Astrocyte of the cerebellum (primary cell): ENCODE data around the gene PDSS2.
"Not testable (repeated sequence)": the region's sequence is repeated elsewhere in the genome, so short reads cannot be mapped to it uniquely, and the experiment has no call there.

Experiments
- DNase-seq: peaks from one replicate; pipeline ENCODE4 v3.0.0-alpha.2; 2011; ENCODE audit warnings: low read depth
- H3K4me3 ChIP-seq: 2 replicates; pipeline ENCODE4 v1.5.1; 2011; ENCODE audit warnings: mild to moderate bottlenecking, low read depth, low read length, moderate library complexity
- in situ Hi-C: cut with HindIII; loops from 2 replicates; pipeline ENCODE4 v1.10.0; 2017; ENCODE audit warnings: low sequenced_read_pairs
- TF ChIP-seq, protein P1 (sequence below): IDR thresholded peaks from 2 replicates; pipeline ENCODE4 v1.5.1; 2012; ENCODE audit warnings: low read length, low read depth, moderate library complexity, mild to moderate bottlenecking; ENCODE audit errors: missing control alignments

PDSS2 gene

GRCh38 chr6:107290491-107290890 is 168.9 kb downstream of the PDSS2 start:
- in situ Hi-C loops: no loop called here
- DNase-seq: no peak

GRCh38 chr6:107289258-107289657 is 170.1 kb downstream of the PDSS2 start:
- H3K4me3 ChIP-seq, in situ Hi-C loops, DNase-seq: not testable (repeated sequence)

More at GRCh38 chr6:107290491-107290890, 168.9 kb downstream of the PDSS2 start:
- TF ChIP-seq, protein P1, sequence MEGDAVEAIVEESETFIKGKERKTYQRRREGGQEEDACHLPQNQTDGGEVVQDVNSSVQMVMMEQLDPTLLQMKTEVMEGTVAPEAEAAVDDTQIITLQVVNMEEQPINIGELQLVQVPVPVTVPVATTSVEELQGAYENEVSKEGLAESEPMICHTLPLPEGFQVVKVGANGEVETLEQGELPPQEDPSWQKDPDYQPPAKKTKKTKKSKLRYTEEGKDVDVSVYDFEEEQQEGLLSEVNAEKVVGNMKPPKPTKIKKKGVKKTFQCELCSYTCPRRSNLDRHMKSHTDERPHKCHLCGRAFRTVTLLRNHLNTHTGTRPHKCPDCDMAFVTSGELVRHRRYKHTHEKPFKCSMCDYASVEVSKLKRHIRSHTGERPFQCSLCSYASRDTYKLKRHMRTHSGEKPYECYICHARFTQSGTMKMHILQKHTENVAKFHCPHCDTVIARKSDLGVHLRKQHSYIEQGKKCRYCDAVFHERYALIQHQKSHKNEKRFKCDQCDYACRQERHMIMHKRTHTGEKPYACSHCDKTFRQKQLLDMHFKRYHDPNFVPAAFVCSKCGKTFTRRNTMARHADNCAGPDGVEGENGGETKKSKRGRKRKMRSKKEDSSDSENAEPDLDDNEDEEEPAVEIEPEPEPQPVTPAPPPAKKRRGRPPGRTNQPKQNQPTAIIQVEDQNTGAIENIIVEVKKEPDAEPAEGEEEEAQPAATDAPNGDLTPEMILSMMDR: no peak
- H3K4me3 ChIP-seq: no peak overlapping the region

DNA sequence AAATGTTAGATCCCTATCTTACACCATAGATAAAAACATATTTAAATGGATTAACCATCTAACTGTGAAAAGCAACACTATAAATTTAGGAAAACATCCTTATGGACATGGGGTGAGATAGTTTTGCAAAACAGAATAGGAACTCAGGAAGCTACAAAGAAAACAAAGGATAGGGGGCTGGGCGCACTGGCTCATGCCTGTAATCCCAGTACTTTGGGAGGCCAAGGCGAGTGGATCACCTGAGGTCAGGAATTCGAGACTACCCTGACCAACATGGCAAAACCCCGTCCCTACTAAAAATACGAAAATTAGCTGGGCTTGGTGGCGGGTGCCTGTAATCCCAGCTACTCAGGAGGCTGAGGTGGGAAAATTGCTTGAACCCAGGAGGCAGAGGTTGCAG is 173.7 kb downstream of the PDSS2 start:
- H3K4me3 ChIP-seq, DNase-seq, in situ Hi-C loops: not testable (repeated sequence)

- peak; percentile 3 for DNase-seq
- in situ Hi-C loops: no loop called here
- no peak overlapping the region for H3K4me3 ChIP-seq
- TF ChIP-seq, protein P1: no peak
These were observed 174.6 kb downstream of the PDSS2 start for GRCh38 chr6:107284805-107285204.

- TF ChIP-seq, protein P1: no peak
- in situ Hi-C loops: no loop called here
- DNase-seq: no peak
- no peak overlapping the region for H3K4me3 ChIP-seq
These were observed 178.6 kb downstream of the PDSS2 start for GRCh38 chr6:107280791-107281190.

DNA sequence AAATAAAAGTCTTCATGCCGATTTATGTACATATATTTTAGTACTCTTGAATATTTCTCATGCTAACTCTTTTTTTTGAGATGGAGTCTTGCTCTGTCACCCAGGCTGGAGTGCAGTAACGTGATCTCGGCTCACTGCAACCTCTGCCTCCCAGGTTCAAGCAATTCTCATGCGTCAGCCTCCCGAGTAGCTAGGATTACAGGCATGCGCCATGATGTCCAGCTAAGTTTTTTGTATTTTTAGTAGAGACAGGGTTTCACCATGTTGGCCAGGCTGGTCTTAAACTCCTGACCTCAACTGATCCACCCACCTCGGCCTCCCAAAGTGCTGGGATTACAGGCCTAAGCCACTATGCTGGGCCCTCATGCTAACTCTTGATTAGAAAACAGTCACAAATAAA is 179.4 kb downstream of the PDSS2 start:
- in situ Hi-C loops, DNase-seq: not testable (repeated sequence)

GRCh38 chr6:107275330-107275865 is 184.0 kb downstream of the PDSS2 start:
- H3K4me3 ChIP-seq: no peak overlapping the region
- TF ChIP-seq, protein P1: no peak
- in situ Hi-C loops: no loop called here
- no peak for DNase-seq

More for the DNA sequence above, 179.4 kb downstream of the PDSS2 start:
- H3K4me3 ChIP-seq: not testable (repeated sequence)

DNA sequence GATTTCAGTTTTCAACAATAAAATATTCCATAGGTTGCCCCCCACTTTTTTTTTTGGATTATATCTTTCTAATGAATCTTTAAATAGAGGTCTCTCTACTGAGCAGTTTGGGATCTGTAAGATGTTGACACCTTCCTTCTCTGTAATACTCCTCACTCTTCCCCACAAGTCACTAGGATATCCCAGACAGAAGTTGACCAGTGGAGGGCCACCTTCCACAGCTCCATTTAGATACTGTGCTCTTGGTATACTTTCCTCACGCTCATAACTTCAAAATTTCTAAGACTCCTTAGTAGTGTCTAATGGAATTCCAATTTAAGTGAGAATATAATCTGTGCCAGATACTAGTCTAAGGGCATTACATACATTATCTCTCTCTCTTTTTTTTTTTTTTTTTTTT is 185.1 kb downstream of the PDSS2 start:
- DNase-seq: no peak
- H3K4me3 ChIP-seq: no peak overlapping the region
- in situ Hi-C loops: no loop called here
- TF ChIP-seq, protein P1: no peak
